Measurements from ENCODE around the gene OPCML.

DNA sequence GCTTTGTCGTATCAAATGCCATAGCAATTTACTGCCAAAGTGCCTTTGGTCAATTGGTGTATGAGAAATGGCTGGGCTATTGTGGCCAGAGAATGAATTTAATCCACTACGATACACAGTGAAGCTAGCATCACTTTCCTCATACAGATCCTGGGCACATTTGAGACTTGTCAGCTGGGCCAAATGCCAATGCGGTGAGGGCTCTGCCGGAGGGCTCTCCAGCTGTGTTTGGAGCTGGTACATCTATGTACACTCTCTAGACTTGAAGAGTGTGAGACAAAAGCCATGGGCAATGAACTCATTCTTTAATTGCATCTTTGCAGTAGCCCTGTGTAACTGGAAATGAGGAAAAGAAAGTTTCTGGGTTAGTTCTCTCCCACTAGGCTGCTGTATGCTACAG, 1109.0 kb downstream of the OPCML start:
- TF ChIP-seq, protein P1, sequence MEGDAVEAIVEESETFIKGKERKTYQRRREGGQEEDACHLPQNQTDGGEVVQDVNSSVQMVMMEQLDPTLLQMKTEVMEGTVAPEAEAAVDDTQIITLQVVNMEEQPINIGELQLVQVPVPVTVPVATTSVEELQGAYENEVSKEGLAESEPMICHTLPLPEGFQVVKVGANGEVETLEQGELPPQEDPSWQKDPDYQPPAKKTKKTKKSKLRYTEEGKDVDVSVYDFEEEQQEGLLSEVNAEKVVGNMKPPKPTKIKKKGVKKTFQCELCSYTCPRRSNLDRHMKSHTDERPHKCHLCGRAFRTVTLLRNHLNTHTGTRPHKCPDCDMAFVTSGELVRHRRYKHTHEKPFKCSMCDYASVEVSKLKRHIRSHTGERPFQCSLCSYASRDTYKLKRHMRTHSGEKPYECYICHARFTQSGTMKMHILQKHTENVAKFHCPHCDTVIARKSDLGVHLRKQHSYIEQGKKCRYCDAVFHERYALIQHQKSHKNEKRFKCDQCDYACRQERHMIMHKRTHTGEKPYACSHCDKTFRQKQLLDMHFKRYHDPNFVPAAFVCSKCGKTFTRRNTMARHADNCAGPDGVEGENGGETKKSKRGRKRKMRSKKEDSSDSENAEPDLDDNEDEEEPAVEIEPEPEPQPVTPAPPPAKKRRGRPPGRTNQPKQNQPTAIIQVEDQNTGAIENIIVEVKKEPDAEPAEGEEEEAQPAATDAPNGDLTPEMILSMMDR (conservative IDR thresholded peaks at IDR 0.05 in 1 of 2, IDR thresholded peaks at IDR 0.05 in 1 of 2; ENCODE audit: low read depth in 1 of 2, low read length in 2 of 2), result no peak
- no peak for TF ChIP-seq EZH2 (IDR thresholded peaks at IDR 0.05; ENCODE audit: low read length, missing control alignments)
